Coronary artery (tissue), 2 donors: Measurements from ENCODE around the gene PLXNA4.

Source experiments
- DNase-seq: peaks from one replicate; pipeline ENCODE4 v3.0.0-alpha.2; 2017; ENCODE audit warnings: low spot score
- H3K27ac ChIP-seq, 2 donors: fragments of 200-600 bp; sonication (generic); one replicate each; pipeline ENCODE4 v1.5.1; 2016 to 2019
- H3K4me3 ChIP-seq: fragments of 200-600 bp; sonication (generic); 2 replicates; pipeline ENCODE4 v1.5.1; 2016; ENCODE audit warnings: mild to moderate bottlenecking, moderate library complexity
- CTCF ChIP-seq: fragments of 200-600 bp; sonication (generic); IDR thresholded peaks from one replicate; pipeline ENCODE4 v1.5.1; 2019; ENCODE audit warnings: antibody characterized with exemption

PLXNA4 gene

GRCh38 chr7:132084776-132085388 lies 491.4 kb downstream of the PLXNA4 start:
- DNase-seq, result no peak
- Histone ChIP-seq H3K4me3 (no peak overlapping the region), H3K27ac (no peak overlapping the region)
- TF ChIP-seq CTCF, result no peak

DNA sequence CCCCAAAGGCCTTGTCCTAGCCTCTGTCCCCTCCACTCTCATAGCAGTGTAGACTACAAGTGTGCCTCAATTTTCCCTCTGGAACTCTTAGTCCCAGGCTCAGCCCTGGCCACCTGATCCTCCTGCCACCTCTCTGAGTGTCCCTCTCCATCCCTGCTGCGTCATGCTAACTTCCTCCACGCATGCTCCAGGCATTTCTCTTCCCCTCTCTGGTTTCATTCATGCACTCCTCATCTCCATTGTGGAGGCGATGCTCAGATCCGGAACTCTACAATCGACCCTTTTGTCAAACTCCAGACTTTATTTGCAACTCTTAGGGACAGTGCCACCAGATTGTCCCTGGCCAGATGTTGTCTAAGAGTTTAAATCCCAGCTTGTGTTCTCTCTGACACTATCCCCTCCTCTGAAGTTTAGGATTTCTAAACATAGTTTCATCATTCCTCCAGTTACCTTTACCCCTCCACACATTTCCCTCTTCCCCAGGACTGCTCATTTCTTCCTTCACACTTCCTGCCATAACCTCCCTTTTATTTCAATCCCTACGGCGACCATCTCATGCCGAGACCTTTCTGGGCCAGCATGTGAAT lies 492.6 kb downstream of the PLXNA4 start:
- TF ChIP-seq CTCF, result no peak
- H3K4me3 ChIP-seq, result no peak overlapping the region
- no peak overlapping the region for H3K27ac ChIP-seq
- DNase-seq, result no peak

- no peak for DNase-seq
- Histone ChIP-seq H3K4me3 (no peak overlapping the region), H3K27ac (no peak overlapping the region)
- no peak for TF ChIP-seq CTCF
Measured at GRCh38 chr7:132083126-132083525, 493.1 kb downstream of the PLXNA4 start.

GRCh38 chr7:132082394-132082793 lies 493.9 kb downstream of the PLXNA4 start:
- no peak for TF ChIP-seq CTCF
- DNase-seq, result no peak
- Histone ChIP-seq H3K27ac (no peak overlapping the region), H3K4me3 (no peak overlapping the region)

DNA sequence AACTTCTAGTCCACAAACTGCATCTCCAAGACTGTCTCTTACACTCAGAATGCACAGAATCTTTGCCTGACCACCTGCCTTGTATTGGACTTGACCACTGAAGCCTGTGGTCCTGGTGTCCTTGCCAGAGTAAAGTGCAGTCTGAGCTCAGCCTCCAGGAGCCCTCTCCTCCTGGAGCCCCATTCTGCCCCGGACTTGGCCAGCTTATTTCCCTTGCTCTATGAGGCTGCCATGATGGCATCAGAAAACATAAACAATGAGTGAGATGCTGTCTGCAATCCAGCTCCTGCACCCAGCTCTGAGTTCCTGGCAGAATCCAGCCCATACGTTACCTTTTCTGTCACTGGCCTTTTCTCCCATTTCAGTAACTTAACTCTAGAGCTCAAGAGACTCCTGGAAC lies 494.6 kb downstream of the PLXNA4 start:
- no peak for DNase-seq
- TF ChIP-seq CTCF, result no peak
- H3K4me3 ChIP-seq, result no peak overlapping the region
- no peak overlapping the region for H3K27ac ChIP-seq

GRCh38 chr7:132080967-132081668 lies 495.2 kb downstream of the PLXNA4 start:
- Histone ChIP-seq H3K27ac (no peak overlapping the region), H3K4me3 (no peak overlapping the region)
- DNase-seq, result no peak
- TF ChIP-seq CTCF, result no peak

DNA sequence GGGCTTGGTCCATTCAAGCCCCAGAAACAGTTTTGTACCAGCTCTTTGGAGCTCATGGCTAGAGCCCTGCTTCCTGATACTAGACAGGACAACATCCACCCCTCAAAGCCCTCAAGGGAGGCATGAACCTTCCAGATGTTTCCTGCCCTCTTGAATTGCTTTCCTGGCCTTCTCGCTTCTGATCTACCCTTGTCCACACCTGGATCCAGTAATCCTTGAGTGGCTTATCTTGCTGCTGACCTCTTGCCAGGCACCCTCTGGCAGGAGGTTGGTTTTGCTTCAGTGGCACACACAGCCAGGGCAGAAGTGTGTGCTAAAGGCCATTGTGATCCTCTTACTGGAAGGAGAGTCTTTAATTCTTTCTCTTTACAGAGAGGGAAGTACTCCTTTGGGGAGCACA lies 495.8 kb downstream of the PLXNA4 start:
- DNase-seq, result no peak

More for the DNA sequence above, 495.8 kb downstream of the PLXNA4 start:
- TF ChIP-seq CTCF, result no peak
- Histone ChIP-seq H3K4me3 (no peak overlapping the region), H3K27ac (no peak overlapping the region)
